ENCODE data around the gene SMAP1.

DNA sequence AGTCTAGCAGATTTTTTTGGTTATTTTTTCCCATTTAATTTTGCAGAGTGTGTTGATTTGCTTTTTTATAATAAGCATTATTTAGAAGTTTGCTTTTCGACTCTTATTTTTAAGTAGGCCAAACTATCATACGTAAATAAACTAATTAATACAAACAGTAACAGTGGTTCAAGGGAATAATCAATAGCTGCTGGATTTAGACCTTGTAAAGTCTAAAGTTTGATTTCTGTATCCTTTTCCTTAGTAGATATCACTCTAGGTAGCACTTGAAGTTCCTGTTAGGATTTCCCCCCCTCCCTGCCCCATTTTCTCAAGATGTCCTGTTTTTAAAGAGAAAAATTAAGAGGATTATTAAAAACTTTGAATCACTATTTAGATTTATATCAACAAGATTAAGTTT, 153.1 kb downstream of the SMAP1 start:
- TF ChIP-seq ZNF561 (CRISPR knock-in tag; conservative IDR thresholded peaks at IDR 0.05), result no peak
- TF ChIP-seq MECOM (CRISPR knock-in tag; IDR thresholded peaks at IDR 0.05), result no peak
- TF ChIP-seq ZNF583 (CRISPR knock-in tag; IDR thresholded peaks at IDR 0.05), result no peak
- no peak for TF ChIP-seq RBM39 (optimal IDR thresholded peaks at IDR 0.05; ENCODE audit: low read depth, low read length)
- no peak for TF ChIP-seq RBM14 (IDR thresholded peaks at IDR 0.05; ENCODE audit: borderline replicate concordance, insufficient read depth, low read depth, low read length)
- TF ChIP-seq, protein P1, sequence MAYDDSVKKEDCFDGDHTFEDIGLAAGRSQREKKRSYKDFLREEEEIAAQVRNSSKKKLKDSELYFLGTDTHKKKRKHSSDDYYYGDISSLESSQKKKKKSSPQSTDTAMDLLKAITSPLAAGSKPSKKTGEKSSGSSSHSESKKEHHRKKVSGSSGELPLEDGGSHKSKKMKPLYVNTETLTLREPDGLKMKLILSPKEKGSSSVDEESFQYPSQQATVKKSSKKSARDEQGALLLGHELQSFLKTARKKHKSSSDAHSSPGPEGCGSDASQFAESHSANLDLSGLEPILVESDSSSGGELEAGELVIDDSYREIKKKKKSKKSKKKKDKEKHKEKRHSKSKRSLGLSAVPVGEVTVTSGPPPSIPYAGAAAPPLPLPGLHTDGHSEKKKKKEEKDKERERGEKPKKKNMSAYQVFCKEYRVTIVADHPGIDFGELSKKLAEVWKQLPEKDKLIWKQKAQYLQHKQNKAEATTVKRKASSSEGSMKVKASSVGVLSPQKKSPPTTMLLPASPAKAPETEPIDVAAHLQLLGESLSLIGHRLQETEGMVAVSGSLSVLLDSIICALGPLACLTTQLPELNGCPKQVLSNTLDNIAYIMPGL (CRISPR knock-in tag; IDR thresholded peaks at IDR 0.05), result no peak
- TF ChIP-seq, protein P2, sequence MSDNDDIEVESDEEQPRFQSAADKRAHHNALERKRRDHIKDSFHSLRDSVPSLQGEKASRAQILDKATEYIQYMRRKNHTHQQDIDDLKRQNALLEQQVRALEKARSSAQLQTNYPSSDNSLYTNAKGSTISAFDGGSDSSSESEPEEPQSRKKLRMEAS (CRISPR knock-in tag; IDR thresholded peaks at IDR 0.05), result no peak
- no peak for TF ChIP-seq ZNF133 (CRISPR knock-in tag; IDR thresholded peaks at IDR 0.05)
- no peak for TF ChIP-seq ZNF766 (CRISPR knock-in tag; conservative IDR thresholded peaks at IDR 0.05)
- no peak for TF ChIP-seq E2F3 (CRISPR knock-in tag; IDR thresholded peaks at IDR 0.05)
- TF ChIP-seq EP300 (IDR thresholded peaks at IDR 0.05; ENCODE audit: low read length), result no peak
- TF ChIP-seq MXI1 (IDR thresholded peaks at IDR 0.05; ENCODE audit: low read depth, low read length), result no peak
- TF ChIP-seq, protein P3, sequence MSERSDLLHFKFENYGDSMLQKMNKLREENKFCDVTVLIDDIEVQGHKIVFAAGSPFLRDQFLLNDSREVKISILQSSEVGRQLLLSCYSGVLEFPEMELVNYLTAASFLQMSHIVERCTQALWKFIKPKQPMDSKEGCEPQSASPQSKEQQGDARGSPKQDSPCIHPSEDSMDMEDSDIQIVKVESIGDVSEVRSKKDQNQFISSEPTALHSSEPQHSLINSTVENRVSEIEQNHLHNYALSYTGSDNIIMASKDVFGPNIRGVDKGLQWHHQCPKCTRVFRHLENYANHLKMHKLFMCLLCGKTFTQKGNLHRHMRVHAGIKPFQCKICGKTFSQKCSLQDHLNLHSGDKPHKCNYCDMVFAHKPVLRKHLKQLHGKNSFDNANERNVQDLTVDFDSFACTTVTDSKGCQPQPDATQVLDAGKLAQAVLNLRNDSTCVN (CRISPR knock-in tag; IDR thresholded peaks at IDR 0.05), result no peak

Data from K562 (cell line).